Transverse colon (tissue), 4 donors: ENCODE data around the gene SLC4A8.

Source experiments
- CTCF ChIP-seq, 5 experiments: fragments of 200-600 bp in 3 of 5; fragments of 450-650 bp in 2 of 5; sonication (generic) in 3 of 5; IDR thresholded peaks; 1 replicate in 2 of 5; 2 replicates in 3 of 5; pipeline ENCODE4 v1.5.1; 2016 to 2017; ENCODE audit warnings: antibody characterized with exemption in 5 of 5, inconsistent platforms in 3 of 5, mild to moderate bottlenecking in 2 of 5, moderate library complexity in 1 of 5
- EP300 ChIP-seq: sonication (generic); formaldehyde crosslinking; IDR thresholded peaks from one replicate; pipeline ENCODE4 v1.6.1; 2017; ENCODE audit warnings: antibody characterized with exemption, low read depth
- POLR2A ChIP-seq: fragments of 450-650 bp; IDR thresholded peaks from one replicate; pipeline ENCODE4 v1.6.1; 2016; ENCODE audit warnings: antibody characterized with exemption, mild to moderate bottlenecking, moderate library complexity
- POLR2AphosphoS5 ChIP-seq, 3 donors: sonication (generic); formaldehyde crosslinking; IDR thresholded peaks; one replicate each; pipeline ENCODE4 v1.6.1; 2016; ENCODE audit warnings: antibody characterized with exemption in 3 of 3

GRCh38 chr12:51531978-51532497 lies 107.4 kb downstream of the SLC4A8 start:
- TF ChIP-seq CTCF (IDR thresholded peaks at IDR 0.05) (peak; percentile 71 to 89 (median 85)), POLR2A (no peak), POLR2AphosphoS5 (IDR thresholded peaks at IDR 0.05) (no peak), EP300 (no peak)
